ENCODE measurements around the gene EXOSC1.

GRCh38 chr10:97435211-97435610 is 10.6 kb downstream of the EXOSC1 start:
- no peak for TF ChIP-seq POLR2AphosphoS5 (IDR thresholded peaks at IDR 0.05; ENCODE audit: low read depth, low read length)
- no peak for TF ChIP-seq TAF1 (IDR thresholded peaks at IDR 0.05; ENCODE audit: borderline replicate concordance, insufficient read depth, low read length)
